Measurements from ENCODE around the gene STX4. TPM values are rescaled to one million over a fixed set of nuclear protein-coding genes. Genes with fewer than 3 reads are reported as not detected.

Gene STX4
- total RNA-seq, 2 donors from 2014 or later, result 85.1 to 92.0 TPM

DNA sequence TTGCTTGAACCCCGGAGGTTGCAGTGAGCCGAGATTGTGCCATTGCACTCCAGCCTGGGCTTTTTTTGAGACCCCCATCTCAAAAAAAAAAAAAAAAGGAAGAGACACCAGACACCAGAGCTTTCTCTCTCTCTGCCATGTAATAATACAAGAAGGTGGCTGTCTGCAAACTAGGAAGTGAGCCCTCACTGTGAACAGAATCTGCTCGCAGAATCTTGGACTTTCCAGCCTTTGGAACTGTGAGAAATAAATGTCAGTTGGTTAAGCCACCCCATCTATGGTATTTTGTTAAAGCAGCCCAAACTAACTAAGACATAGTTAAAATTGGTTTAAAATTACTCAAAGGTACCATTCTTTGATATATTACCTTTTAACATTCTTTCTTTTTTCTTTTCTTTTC lies 12.8 kb upstream of the STX4 start:
- Mint-ChIP-seq H3K9me3 (no peaks in the 10 kb centered on the region), H3K27ac (no peak overlapping the region), H3K36me3 (no peaks in the 10 kb centered on the region), H3K27me3 (no peaks in the 10 kb centered on the region), H3K4me1 (ENCODE audit: low read depth in 2 of 2) (no peaks in the 10 kb centered on the region), H3K4me3 (no peak overlapping the region)
- no peak for DNase-seq (ENCODE audit: low spot score)
- no peak for ATAC-seq

DNA sequence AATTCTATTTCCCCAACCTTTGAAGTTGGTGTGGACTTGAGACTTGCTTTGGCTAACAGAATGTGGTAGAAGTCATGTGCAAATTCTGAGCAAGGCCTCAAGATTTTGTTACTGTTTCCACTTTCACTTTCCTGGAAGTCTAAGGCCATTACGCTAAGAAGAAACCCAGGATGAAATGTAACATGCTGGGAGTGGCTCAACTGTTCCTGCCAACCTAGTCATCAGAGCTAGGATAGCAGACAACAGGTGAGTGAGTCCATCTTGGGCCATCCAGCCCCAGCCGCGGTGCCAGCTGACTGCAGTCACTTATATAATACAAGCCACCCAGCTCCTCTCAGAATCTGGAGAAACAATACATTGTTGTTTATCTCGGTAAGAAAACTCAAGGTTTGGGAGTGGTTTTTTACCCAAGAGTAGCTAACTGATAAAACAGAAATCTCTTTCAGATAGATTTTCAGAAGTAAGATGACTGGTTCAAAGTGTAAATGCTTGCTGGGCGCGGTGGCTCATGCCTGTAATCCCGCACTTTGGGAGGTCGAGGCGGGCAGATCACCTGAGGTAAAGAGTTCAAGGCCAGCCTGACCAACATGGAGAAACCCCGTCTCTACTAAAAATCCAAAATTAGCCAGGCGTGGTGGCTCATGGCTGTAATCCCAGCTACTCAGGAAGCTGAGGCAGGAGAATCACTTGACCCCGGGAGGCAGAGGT lies 10.7 kb upstream of the STX4 start:
- H3K4me1 Mint-ChIP-seq (ENCODE audit: low read depth in 2 of 2), result no peaks in the 10 kb centered on the region
- no peaks in the 10 kb centered on the region for H3K27me3 Mint-ChIP-seq

DNA sequence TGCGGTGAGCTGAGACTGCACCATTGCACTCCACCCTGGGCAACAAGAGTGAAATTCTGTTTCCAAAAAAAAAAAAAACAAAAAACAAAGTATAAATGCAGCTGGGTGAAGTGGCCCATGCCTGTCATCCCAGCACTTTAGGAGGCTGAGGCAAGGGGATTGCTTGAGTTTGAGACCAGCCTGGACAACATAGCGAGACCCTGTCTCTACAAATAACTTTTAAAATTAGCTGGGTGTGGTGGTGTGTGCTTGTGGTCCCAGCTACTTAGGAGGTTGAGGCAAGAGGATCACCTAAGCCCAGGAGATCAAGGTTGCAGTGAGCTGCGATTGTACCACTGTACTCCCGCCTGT lies 10.1 kb upstream of the STX4 start:
- H3K36me3 Mint-ChIP-seq, result no peaks in the 10 kb centered on the region
- H3K4me1 Mint-ChIP-seq (ENCODE audit: low read depth in 2 of 2), result no peaks in the 10 kb centered on the region
- no peak for ATAC-seq
- DNase-seq (ENCODE audit: low spot score), result peak; percentile 16
- H3K27me3 Mint-ChIP-seq, result no peaks in the 10 kb centered on the region
- no peak overlapping the region for H3K4me3 Mint-ChIP-seq
- no peaks in the 10 kb centered on the region for H3K9me3 Mint-ChIP-seq
- no peak overlapping the region for H3K27ac Mint-ChIP-seq

More for the DNA sequence above, 10.7 kb upstream of the STX4 start:
- H3K36me3 Mint-ChIP-seq, result no peaks in the 10 kb centered on the region
- H3K9me3 Mint-ChIP-seq, result no peaks in the 10 kb centered on the region
- H3K4me3 Mint-ChIP-seq, result no peak overlapping the region
- DNase-seq (ENCODE audit: low spot score) (peak; percentile 32), ATAC-seq (no peak)
- H3K27ac Mint-ChIP-seq, result no peak overlapping the region

DNA sequence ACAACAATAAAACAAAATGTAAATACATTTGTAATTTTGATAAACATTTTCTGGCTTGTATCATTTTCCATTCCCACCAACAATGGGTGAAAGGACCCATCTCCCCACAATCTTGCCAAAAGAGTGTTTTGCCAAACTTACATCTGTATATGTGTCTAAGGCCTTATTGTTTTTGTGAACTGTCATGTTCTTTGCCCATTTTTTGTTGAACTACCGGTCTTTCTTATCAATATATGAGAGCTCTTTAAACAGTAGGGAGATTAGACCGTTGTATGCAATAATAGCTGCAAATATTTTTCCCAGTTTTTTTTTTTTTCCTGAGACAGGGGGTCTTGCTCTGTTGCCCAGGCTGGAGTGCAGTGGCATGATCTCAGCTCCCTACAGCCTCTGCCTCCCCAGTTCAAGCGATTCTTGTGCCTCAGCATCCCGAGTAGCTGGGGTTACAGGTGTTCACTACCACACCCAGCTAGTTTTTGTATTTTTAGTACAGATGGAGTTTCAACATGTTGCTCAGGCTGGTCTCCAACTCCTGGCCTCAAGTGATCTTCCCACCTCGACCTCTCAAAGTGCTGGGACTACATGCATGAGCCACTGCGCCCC lies 9.6 kb upstream of the STX4 start:
- Mint-ChIP-seq H3K4me1 (ENCODE audit: low read depth in 2 of 2) (no peaks in the 10 kb centered on the region), H3K4me3 (no peak overlapping the region), H3K9me3 (no peaks in the 10 kb centered on the region), H3K36me3 (no peaks in the 10 kb centered on the region), H3K27ac (no peak overlapping the region), H3K27me3 (no peaks in the 10 kb centered on the region)
- DNase-seq (ENCODE audit: low spot score) (no peak), ATAC-seq (no peak)

DNA sequence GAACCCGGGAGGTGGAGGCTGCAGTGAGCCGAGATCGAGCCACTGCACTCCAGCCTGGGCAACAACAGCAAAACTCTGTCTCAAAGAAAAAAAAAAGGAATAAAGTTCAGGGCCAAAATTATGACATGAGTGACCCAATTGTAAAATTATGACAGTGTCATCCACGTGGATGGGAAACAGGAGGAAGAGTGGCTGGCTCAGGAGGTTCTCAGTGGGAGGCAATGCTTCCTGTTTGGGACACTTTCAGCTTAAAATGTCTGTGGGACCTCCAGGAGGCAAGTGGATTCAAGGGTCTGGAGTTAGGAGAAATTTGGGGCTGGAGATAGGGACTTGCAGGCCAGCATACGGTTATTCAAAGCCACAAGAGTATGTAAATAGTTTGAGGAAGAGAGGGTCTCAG lies 8.0 kb upstream of the STX4 start:
- Mint-ChIP-seq H3K27ac (no peak overlapping the region), H3K4me1 (ENCODE audit: low read depth in 2 of 2) (no peaks in the 10 kb centered on the region), H3K4me3 (no peak overlapping the region)

DNA sequence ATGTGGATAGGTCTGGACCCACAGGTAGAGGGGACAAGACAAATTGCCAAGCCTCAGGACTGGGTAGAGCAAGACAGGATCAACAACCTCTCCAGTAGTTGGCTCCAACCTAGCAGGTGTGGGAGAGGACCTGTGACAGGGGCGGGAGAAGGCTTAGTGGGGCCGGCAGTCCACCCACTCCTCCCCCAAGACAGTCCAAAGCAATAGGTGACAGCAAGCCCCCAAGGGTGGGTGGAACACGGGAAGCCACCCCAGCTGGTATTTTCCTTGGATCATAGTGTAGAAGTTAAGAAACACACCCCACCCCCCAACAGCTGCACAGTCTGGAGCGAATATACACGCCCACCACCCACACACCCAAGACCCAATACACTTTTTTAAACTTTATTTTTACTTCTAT lies 4.1 kb upstream of the STX4 start:
- DNase-seq (ENCODE audit: low spot score) (no peak), ATAC-seq (no peak)
- Mint-ChIP-seq H3K4me3 (no peak overlapping the region), H3K27ac (no peak overlapping the region), H3K27me3 (no peaks in the 10 kb centered on the region), H3K9me3 (no peaks in the 10 kb centered on the region), H3K36me3 (no peaks in the 10 kb centered on the region), H3K4me1 (ENCODE audit: low read depth in 2 of 2) (peaks cover 9 to 11% of the 10 kb centered on the region in 2 donors)

More for the DNA sequence above, 8.0 kb upstream of the STX4 start:
- DNase-seq (ENCODE audit: low spot score) (no peak), ATAC-seq (no peak)
- Mint-ChIP-seq H3K27me3 (no peaks in the 10 kb centered on the region), H3K9me3 (no peaks in the 10 kb centered on the region), H3K36me3 (no peaks in the 10 kb centered on the region)

DNA sequence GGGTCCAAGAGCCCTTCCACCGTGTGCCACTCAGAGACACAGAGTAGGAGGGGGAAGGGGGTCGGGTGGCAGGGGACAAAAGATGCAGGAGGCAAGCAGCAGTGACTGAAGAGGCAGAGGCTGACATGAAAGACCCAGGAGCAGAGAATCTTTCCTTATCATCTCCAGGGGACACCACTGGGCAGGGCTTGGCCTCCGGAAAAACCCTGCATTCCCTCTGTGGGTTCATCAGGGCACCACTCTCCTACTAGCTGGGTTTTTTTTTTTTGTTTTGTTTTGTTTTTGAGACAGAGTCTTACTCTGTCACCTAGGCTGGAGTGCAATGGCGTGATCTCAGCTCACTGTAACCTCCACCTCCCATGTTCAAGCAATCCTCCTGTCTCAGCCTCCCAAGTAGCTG lies 2.1 kb upstream of the STX4 start:
- Mint-ChIP-seq H3K36me3 (peaks cover under 1% of the 10 kb centered on the region), H3K4me1 (ENCODE audit: low read depth in 2 of 2) (peaks cover 19 to 21% of the 10 kb centered on the region in 2 donors), H3K27me3 (no peaks in the 10 kb centered on the region), H3K9me3 (no peaks in the 10 kb centered on the region), H3K4me3 (no peak overlapping the region), H3K27ac (peak overlapping the region; percentile 90 to 91)
- ATAC-seq (no peak), DNase-seq (ENCODE audit: low spot score) (no peak)

DNA sequence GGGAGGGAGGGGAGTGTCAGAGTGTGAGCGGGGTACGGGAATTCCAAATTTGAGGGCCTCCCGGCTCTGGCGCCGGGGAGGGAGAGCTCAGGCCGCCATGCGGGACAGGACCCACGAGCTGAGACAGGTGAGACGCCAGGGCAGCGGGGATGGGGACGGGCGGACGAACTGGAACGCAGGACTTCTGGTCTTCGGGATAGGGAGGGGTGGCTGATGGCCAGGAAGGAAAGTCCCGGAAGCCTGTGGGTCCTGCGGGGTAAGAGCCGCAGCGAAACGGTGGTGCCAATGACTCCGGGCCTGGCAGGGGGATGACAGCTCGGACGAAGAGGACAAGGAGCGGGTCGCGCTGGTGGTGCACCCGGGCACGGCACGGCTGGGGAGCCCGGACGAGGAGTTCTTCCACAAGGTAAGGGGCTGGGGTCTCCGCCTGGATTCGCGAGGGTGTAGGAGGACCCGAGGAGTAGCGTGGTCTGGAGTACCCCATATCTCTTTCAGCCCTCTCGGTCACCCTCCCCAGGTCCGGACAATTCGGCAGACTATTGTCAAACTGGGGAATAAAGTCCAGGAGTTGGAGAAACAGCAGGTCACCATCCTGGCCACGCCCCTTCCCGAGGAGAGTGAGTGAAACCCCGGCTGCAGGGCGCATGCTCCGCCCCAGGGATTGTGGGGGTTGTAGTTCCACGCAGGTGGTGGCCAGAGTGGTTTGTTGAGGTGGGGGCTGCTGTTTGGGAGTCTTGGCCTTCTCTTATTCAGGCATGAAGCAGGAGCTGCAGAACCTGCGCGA lies 543 bp downstream of the STX4 start:
- Mint-ChIP-seq H3K27ac (peak overlapping the region; percentile 90 to 91), H3K36me3 (peaks cover 6% of the 10 kb centered on the region), H3K4me1 (ENCODE audit: low read depth in 2 of 2) (peaks cover 24% of the 10 kb centered on the region in 2 donors), H3K27me3 (no peaks in the 10 kb centered on the region), H3K9me3 (no peaks in the 10 kb centered on the region), H3K4me3 (peak overlapping the region; percentile 99)
- DNase-seq (ENCODE audit: low spot score) (peak; percentile 90), ATAC-seq (peak; percentile 65 to 80)

DNA sequence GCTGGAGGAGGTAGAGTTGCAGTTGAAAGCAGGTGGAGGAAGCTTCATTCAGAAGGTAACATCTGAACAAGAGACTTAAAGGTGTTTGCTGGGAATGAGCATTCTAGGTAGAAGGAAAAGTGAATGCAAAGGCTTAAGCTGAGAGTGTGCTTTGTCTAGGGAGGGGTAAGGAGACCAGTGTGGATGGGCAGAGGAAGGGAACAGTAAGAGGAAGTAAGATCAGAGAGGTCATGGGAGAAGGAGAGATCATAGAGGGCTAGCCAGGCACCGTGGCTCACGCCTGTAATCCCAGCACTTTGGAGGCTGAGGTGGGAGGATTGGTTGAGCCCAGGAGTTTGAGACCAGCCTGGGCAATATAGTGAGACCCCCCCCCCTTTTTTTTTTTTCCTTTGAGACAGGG lies 3.3 kb downstream of the STX4 start:
- H3K4me1 Mint-ChIP-seq (ENCODE audit: low read depth in 2 of 2), result peaks cover 24% of the 10 kb centered on the region in 2 donors
- peak overlapping the region in 1 of 2 donors; percentile 14 for H3K27ac Mint-ChIP-seq
- peaks cover 6% of the 10 kb centered on the region for H3K36me3 Mint-ChIP-seq
- no peak for DNase-seq (ENCODE audit: low spot score)
- H3K4me3 Mint-ChIP-seq, result no peak overlapping the region
- H3K27me3 Mint-ChIP-seq, result no peaks in the 10 kb centered on the region
- H3K9me3 Mint-ChIP-seq, result no peaks in the 10 kb centered on the region
- ATAC-seq, result no peak

DNA sequence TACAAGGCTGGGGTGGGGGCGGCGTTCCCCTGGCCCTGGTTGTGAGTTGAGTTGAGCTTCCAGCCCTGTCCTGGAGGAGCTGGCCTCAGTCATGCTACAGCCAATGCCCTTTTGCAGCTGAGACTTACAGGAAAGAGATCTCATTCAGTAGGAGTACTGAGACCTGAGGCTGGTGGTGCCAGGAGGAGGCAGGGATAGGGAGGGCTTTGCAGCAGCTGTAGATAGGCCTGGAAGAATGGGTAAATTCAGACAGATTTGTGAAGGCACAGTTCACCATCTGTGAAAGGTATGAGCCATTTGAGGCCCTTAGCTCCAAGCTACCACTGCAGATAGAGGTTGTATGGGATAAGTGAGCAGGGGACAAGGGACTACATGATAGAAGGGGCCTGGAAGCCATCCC lies 5.6 kb downstream of the STX4 start:
- DNase-seq (ENCODE audit: low spot score) (no peak), ATAC-seq (no peak)
- no peaks in the 10 kb centered on the region for H3K9me3 Mint-ChIP-seq
- no peak overlapping the region for H3K4me3 Mint-ChIP-seq
- no peak overlapping the region for H3K27ac Mint-ChIP-seq
- H3K4me1 Mint-ChIP-seq (ENCODE audit: low read depth in 2 of 2), result peaks cover 15 to 18% of the 10 kb centered on the region in 2 donors
- H3K36me3 Mint-ChIP-seq, result peaks cover 6% of the 10 kb centered on the region
- H3K27me3 Mint-ChIP-seq, result no peaks in the 10 kb centered on the region

DNA sequence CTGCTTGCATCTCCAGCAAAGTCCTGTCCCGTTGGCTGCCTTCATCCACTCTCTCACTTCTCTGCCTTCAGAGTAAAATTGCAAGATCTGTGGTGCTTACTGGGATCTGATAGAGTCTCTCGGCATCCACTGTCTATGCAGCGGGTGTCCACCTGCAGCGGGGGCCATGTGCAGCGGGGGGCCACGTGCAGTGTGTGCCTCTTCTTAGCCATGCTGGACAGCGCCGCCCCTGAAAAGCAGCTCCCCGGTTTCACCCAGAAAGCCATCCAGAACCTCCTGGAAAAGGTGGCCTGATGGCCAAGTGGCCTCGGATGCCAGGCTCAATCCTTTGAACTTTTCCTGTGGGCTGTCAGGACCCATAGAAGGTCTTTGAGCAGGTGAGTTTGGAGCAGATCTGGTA lies 9.5 kb downstream of the STX4 start:
- no peak overlapping the region for H3K27ac Mint-ChIP-seq
- ATAC-seq (no peak), DNase-seq (ENCODE audit: low spot score) (no peak)
- H3K4me1 Mint-ChIP-seq (ENCODE audit: low read depth in 2 of 2), result no peaks in the 10 kb centered on the region
- H3K9me3 Mint-ChIP-seq, result no peaks in the 10 kb centered on the region
- no peak overlapping the region for H3K4me3 Mint-ChIP-seq
- H3K27me3 Mint-ChIP-seq, result no peaks in the 10 kb centered on the region
- H3K36me3 Mint-ChIP-seq, result no peaks in the 10 kb centered on the region

DNA sequence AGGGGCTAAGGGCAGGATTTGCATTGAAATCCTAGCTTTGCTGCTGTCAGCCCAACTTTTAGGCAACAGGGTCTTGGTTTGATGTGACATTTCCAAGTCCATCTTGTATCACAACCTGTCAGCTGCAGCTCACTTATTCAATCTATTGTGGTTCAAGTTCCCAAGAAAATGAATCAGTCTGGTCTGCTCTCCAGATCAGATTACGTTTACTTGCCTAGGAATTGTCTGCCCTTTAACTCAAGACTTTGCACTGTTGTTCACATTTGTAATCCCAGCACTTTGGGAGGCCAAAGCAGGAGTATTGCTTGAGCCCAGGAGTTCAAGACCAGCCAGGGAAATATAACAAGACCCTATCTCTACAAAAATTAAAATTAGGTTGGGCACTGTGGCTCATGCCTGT lies 10.0 kb downstream of the STX4 start:
- Mint-ChIP-seq H3K27me3 (no peaks in the 10 kb centered on the region), H3K9me3 (no peaks in the 10 kb centered on the region), H3K27ac (no peak overlapping the region), H3K36me3 (no peaks in the 10 kb centered on the region), H3K4me3 (no peak overlapping the region), H3K4me1 (ENCODE audit: low read depth in 2 of 2) (no peaks in the 10 kb centered on the region)
- ATAC-seq (no peak), DNase-seq (ENCODE audit: low spot score) (no peak)

DNA sequence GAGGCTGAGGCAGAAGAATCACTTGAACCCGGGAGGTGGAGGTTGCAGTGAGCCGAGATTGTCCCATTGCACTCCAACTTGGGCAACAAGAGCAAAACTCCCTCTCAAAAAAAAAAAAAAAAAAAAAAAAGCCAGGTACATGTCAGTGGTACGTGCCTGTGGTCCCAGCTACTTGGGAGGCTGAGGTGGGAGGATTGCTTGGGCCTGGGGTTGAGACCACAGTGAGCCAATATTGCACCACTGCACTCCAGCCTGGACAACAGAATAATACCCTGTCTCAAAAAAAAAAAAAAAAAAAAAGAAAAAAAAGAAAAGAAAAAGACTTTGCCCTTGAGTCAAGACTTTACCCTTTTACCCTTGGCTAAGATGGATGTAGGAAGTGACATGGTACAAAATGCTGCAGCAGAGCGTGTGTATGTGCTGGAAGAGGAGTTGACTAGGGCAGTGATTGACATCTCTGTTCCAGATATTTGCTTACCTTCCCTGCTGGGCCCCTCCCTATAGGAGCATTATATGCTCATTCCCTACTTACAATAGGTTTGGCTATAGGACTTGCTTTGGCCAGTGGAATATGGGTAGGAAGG lies 10.6 kb downstream of the STX4 start:
- Mint-ChIP-seq H3K36me3 (no peaks in the 10 kb centered on the region), H3K27ac (no peak overlapping the region), H3K4me3 (no peak overlapping the region), H3K27me3 (no peaks in the 10 kb centered on the region), H3K9me3 (no peaks in the 10 kb centered on the region), H3K4me1 (ENCODE audit: low read depth in 2 of 2) (no peaks in the 10 kb centered on the region)
- no peak for ATAC-seq
- DNase-seq (ENCODE audit: low spot score), result no peak

Data from natural killer cell treated with Interleukin-12 subunit alpha and Interleukin-12 subunit beta and Interleukin-15 and Interleukin-18, amount 100 ng/mL, for 72 hours (primary cell).